ENCODE data around the gene MRPS25.
"Not testable (repeated sequence)": the region's sequence is repeated elsewhere in the genome, so short reads cannot be mapped to it uniquely, and the experiment has no call there.

MRPS25 gene

DNA sequence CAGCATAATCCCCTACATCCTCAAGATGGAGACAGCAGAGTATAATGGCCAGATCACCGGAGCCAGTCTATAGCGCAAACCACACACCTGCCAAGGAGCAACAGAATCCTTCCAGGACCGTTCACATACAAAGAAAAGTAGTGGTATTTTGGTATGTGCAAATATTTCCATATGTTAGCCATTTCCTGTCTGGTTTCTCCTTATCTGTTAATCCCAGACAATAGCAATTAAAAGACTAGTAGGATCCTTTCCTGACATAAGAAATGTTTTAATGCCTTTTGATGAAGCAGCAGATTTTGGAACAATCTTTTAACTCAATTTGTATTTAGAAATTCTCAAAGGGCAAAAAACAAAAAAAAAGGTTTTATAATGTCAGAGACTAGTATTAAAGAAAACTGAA lies 22.2 kb downstream of the MRPS25 start:
- no peak for DNase-seq

DNA sequence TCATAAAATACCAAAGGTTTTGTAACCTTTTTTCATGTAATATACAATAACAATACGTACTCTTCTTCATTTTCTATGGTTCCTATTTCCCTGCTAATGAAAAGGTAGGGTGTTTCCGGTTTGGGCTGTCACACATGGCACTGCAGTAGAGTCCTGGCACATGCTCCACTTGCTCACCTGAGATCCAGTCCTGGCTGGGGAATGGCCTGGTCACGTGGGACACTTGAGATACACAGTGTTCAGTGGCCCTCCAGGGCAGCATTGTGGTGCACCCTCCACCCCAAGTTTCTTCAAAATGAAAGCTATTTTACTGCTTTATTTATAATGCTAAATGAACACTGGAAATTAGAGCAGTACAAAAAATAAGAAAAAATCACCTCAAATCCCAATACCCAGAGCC lies 23.2 kb downstream of the MRPS25 start:
- no peak for DNase-seq

DNA sequence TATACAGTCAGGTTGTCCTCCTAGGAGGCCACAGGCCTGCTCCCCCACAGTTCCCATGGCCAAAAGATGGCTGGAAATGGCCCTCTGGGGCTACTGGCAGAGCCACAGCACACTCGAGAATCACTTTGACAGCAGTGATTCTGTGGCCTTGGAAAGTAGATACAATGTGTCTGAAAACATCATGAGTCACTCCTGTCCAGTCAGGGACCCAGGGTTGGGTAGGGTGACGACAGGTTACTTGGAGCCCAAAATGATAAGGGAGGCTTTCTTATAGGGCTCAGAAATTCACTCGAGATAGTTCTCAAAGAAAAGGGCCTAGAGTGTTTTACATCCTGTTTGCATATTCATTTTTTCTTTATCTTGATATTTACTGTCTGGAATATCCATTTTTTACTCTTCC lies 24.3 kb downstream of the MRPS25 start:
- DNase-seq, result no peak

- DNase-seq, result no peak
These were observed 26.8 kb downstream of the MRPS25 start for GRCh38 chr3:15038306-15038705.

DNA sequence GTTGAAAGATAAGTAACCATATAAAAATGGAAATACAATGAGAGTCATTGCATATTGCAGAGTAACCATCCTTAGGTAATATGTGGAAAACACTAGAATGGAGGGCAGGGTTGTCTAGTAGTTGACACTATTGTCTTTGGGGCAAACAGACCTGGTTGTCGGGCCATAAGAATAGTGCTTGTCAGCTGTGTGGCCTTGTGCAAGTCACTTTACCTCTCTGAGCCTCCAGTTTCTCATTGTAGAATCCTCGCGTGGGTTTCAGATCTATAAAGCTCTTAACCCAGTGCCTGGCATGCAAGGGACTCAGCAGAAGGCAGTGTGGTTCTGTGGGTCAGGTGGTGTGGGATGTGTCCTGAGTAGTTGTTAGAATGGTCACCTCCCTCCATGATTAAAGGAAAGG lies 32.0 kb downstream of the MRPS25 start:
- no peak for DNase-seq

DNA sequence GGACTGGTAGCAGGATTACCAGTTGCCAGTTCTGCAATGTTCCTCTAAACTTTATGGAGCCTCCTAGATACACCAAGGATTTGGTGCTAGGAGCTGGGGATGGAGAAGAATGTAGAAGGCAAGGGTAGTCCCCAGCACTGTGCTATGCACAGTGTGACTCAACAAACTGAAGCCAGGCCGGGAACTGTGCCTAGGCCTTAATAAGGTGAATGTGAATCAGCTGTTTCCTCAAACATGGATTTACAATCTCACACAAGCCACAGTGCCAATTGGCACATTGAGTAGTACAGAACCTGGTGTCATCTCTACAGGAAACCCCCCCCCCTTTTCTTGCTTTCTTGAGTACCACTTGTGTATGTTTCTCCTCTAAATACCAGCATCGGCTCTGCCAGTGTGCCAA lies 32.5 kb downstream of the MRPS25 start:
- DNase-seq, result no peak

DNA sequence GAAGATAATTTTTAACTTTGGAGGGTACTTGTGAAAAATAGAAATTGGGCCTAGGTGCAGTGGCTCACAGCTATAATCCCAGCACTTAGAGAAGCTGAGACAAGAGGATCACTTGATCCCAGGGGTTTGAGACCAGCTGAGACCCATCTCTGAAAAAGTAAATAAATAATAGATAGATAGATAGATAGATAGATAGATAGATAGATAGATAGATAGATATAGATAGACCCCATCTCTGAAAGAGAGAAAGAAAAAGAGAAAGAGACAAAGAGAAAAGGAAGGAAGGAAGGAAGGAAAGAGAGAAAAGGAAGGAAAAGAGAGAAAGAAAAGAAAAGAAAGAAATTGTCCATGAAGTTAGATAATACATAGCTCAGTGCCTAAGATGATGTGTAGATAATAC lies 35.5 kb downstream of the MRPS25 start:
- no peak for DNase-seq

- no peak for DNase-seq
These were observed 41.4 kb downstream of the MRPS25 start for GRCh38 chr3:15023719-15024118.

DNA sequence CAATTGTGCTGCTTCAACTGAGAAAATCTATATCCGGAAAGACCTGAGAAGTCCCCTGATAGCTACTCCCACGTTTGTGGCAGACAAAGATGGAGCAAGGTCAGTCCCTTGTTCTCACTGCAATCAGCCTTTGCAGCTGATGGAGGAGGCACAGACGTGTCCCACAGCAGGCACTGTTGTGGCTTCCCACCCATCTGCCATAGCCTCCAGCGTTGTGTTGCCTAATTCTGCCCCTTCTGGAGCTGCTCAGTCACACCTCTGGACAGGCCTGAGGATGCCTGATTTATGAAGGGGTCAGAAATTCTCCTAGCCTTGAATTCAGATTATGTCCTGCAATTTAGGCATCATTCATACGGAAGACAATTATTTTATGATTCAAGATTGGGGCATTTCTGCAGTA lies 41.9 kb downstream of the MRPS25 start:
- DNase-seq, result no peak

DNA sequence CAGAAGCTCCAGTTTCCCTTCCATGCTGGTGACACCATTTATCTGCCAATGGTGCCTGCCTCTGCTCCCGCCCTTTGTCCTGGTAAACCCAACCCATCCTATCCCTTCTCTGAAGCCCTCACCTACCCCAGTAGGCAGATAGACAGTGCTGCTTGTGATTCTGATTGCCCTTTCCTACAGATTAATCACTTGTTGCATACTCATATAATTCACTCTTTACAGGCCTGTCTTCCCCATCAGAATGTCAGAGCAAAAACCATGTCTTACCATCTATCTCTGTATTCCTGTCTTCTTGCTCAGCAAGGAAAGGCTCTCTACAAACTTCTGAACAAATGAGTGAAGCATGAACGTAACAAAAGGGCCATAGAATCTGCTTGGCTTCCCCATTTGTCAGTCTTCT lies 47.9 kb downstream of the MRPS25 start:
- no peak for DNase-seq

DNA sequence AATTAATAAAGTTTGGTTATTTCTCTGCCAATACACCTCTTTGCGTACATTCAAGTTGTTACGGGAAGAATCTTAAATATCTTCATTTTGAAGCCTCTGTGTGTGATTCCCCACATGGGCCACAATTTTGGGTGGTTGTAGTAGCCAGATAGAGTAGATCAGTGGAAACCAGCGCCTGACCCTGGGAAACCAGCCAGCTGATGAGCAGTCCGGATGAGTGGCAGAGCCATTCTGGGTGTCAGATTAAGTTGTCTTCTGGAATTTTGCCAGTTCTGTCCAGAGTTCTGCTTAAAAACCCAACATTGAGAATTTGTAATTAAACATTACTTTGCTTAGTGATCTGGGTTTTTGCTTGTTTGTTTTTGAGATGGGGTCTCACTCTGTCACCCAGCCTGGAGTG lies 49.7 kb downstream of the MRPS25 start:
- DNase-seq, result no peak

DNA sequence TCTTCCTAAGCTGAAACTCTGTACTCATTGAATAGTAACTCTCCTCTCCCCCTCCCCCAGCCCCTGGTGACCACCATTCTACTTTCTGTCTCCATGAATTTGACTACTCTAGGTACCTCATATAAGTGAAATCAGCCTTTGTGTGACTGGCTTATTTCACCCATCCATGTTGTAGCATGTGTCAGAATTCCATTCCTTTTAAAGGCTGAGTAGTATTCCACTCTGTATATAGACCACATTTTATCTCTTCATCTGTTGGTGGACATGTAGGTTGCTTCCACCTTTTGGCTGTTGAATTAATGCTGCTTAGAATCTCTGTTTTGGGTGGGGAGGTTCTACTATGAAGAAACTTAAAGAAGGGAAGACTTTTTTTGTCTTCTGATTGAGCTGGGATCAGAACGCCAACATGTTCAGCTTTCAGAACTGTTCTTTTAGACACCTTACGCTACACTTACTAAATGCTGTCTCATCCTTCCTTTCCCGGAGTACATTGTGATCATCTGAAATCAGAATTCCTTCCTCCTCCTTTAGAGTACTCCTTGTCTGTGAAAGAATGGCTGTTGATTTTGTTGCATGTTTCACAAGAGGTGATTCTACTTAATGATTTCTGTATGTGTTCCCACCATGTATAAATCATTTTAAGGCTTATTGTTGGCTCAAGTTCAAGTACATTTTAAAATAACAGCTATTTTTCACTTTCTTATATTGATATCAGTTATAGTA lies 50.3 kb downstream of the MRPS25 start:
- no peak for DNase-seq

DNA sequence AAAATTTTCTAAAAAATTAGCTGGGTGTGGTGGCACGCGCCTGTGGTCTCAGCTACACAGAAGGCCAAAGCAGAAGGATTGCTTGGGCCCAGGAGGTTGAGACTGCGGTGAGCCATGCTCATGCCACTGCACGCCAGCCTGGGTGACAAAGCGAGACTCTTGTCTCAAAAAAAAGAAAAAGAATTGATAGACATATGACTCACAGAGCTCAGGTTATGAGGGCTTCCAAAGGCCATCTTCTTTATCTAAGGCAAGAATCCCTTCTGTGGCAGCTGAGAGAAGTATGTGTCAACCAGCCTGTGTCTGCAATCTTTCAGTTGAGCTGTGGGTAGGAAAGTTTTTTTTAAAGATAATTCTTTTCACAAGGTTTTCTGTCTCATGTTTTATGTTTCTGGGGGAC lies 53.9 kb downstream of the MRPS25 start:
- no peak for DNase-seq

GRCh38 chr3:15010664-15011063 lies 54.5 kb downstream of the MRPS25 start:
- DNase-seq, result no peak

DNA sequence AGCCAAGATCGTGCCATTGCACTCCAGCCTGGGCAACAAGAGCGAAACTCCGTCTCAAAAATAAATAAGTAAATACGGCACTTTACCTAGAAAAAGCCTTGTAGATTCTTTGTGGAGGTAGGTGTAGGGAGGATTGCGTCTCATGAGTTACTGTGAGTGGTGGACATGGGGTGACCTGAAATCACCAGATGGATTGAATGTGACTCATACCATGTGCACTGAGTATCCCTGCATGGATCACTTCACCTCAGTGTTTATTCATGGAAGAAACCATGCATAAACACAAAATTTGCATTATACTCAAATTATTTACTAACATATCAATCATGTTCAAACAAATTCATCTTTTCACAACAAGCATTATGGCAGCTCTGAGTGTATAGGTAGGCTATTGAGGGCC lies 55.9 kb downstream of the MRPS25 start:
- no peak for DNase-seq

GRCh38 chr3:15007681-15008141 lies 57.4 kb downstream of the MRPS25 start:
- no peak for DNase-seq

DNA sequence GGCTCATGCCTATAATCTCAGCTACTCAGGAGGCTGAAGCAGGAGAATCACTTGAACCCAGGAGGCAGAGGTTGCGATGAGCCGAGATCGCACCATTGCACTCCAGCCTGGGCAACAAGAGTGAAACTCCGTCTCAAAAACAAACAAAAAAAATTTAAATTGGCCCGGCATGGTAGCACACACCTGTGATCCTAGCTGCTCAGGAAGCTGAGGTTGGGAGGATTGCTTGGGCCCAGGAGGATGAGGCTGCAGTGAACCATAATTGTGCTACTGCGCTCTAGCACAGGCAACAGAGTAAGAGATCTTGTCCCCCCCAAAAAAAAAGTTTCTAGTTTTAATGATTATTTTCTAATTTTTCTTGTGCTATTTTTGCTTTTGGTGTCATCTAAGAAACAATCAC lies 65.9 kb downstream of the MRPS25 start:
- not testable (repeated sequence) for DNase-seq
